Measurements from ENCODE around the gene IL6R. TPM values are rescaled to one million over a fixed set of nuclear protein-coding genes. Genes with fewer than 3 reads are reported as not detected.
"Not testable (repeated sequence)": the region's sequence is repeated elsewhere in the genome, so short reads cannot be mapped to it uniquely, and the experiment has no call there.

Gene IL6R
- polyA plus RNA-seq, 4 donors = 6.5 to 8.1 (median 6.7) TPM

- DNase-seq (ENCODE audit: low read depth in 4 of 4, low spot score in 3 of 4) = no peak
These were observed 66.2 kb downstream of the IL6R start for GRCh38 chr1:154471304-154471703.

- DNase-seq (ENCODE audit: low read depth in 4 of 4, low spot score in 3 of 4) = no peak
These were observed 69.7 kb downstream of the IL6R start for GRCh38 chr1:154474802-154475201.

DNA sequence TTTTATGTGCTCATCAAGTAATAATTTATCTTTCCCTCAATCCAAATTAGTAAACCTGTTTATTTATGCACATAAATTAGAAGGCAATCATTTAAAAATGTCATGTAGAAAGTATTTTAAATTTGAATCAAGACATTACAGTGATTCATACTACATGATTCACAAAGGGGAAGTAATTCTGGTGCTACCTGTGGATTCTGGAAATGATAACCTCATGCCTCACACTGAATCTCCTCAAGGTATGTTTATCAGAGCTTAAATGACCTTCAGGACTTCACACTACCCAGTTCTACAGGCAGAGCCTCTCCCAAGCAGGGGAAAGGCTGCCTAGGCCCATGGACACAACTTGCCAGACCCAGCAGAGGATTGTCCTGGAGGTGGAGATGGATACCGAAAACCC, 71.6 kb downstream of the IL6R start:
- DNase-seq (ENCODE audit: low read depth in 4 of 4, low spot score in 3 of 4) = no peak

- DNase-seq (ENCODE audit: low read depth in 4 of 4, low spot score in 3 of 4) = no peak
These were observed 72.9 kb downstream of the IL6R start for GRCh38 chr1:154478013-154478412.

DNA sequence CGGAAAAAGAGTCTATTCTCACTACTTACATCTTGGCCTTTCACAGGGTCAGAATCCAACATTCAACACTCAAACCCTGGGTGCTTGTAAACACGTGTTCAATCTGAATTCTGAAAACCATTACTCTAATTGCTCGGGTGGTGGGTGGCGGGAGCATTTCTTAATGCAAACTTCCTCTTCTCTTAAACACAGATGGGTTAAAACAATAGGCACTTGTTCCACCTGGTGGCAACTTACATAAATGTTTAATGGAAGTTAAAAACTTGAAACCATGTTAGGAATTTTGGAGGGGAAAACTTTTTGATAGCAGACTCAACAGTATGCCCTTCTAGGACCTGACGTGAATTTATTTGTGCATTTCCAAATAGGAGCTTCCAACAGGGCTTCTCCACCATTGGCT, 73.5 kb downstream of the IL6R start:
- DNase-seq (ENCODE audit: low read depth in 4 of 4, low spot score in 3 of 4) = no peak

DNA sequence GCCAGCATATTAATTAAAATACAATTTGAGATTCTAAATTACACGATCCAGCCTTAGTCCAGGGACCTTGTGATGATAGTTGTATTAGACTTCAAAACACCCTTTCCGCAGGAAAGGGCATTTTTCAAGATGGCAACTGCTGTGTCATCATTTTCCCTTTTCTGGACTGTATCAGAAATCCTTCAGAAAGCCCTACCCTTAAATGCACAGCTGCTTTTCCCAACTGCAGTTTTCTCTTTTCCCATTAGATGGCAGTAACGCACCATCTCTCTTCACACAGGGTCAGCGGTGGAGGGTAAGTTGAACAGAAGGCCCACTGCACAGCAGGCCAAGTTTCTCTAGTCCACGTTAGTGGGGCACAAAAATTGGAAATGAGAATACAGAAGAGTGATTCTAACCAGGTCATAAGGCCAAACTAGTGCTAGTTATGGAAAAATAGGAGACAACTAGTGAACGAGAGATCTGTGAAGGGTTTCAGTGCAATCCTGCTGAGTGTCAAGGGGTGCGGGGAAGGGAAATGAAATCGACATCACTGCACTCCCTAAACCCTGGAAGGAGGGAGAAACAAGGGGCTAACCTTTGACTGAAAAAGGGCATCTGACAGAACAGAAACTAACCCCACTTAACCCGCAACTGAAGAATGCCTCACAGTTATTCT, 74.8 kb downstream of the IL6R start:
- peak; percentile 74 to 83 (median 81) for DNase-seq (ENCODE audit: low read depth in 4 of 4, low spot score in 3 of 4)

- DNase-seq (ENCODE audit: low read depth in 4 of 4, low spot score in 3 of 4) = no peak
These were observed 75.9 kb downstream of the IL6R start for GRCh38 chr1:154481053-154481452.

GRCh38 chr1:154483941-154484803, 79.0 kb downstream of the IL6R start:
- no peak for DNase-seq (ENCODE audit: low read depth in 4 of 4, low spot score in 3 of 4)

DNA sequence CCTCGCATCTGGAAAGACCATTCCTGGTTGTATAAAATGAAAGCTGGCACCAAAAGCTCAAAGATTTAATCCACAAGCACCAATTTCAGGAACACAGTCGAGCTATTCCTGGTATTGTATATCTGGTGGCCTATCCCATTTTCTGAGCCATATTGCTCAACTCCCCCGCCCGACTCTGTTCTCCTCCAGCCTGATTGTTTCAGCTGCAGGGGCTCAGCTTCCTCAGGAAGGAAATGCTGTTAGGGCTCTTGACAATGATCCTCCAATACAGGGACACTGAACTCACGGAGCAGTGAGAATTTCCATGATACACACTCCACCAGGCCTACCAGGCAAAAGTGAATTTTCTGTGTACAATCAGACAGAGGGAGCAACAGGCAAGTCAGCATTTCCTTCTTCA, 80.0 kb downstream of the IL6R start:
- DNase-seq (ENCODE audit: low read depth in 4 of 4, low spot score in 3 of 4) = no peak

GRCh38 chr1:154485910-154486496, 80.9 kb downstream of the IL6R start:
- no peak for DNase-seq (ENCODE audit: low read depth in 4 of 4, low spot score in 3 of 4)

DNA sequence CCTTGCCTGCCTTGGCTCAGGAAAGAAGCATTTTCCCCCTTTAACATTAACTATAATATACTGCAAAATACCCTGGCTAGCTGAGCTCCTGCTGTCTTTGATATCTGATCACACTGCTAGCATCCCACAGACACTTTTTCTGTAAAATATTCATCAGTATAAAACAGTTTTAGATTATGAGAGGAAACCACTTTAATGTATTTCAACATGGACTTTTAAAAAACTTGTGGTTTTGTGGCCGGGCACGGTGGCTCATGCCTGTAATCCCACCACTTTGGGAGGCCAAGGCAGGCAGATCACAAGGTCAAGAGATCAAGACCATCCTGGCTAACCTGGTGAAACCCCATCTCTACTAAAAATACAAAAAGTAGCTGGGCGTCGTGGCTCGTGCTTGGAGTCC, 81.6 kb downstream of the IL6R start:
- not testable (repeated sequence) for DNase-seq (ENCODE audit: low read depth in 4 of 4, low spot score in 3 of 4)

DNA sequence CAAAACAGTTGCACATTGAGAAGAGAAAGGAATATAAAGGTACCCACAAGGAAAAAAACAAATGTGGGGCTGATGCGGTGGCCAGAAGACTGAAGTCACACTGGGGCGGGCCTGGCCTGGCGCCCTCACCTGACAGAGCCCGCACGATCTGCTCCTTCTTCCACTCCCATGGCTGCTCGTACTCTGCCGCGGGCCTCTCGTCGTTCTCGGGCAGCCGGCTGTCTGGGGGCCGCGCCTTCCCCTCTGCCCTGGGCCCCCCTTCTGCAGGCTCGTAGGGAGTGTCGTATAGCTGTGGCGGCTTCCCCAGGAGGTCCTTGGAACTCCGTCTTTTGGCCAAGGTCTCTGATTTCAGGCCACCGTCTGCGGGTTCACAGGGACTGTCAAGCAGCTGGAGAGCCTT, 83.8 kb downstream of the IL6R start:
- no peak for DNase-seq (ENCODE audit: low read depth in 4 of 4, low spot score in 3 of 4)

- no peak for DNase-seq (ENCODE audit: low read depth in 4 of 4, low spot score in 3 of 4)
These were observed 84.6 kb downstream of the IL6R start for GRCh38 chr1:154489695-154490274.

GRCh38 chr1:154490317-154490716, 85.2 kb downstream of the IL6R start:
- DNase-seq (ENCODE audit: low read depth in 4 of 4, low spot score in 3 of 4) = no peak

DNA sequence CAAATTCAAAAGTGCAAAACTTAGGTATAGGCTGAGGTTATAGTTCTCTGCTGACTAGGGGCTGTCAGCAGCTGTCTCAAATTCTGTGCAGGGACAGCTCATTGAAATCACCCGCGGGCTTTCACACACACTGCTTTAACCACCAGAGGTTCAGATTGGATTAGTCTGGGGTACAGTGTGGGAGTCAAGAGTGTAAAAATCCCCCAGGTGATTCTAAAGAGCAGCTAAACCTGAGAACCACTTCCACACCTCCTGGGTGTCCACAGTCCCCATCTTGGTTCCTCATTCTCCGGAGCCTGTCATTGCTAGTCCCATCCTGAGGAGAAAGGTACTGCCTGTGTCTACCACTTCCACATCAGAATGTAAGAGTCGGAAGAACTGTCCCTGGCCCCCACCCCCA, 87.0 kb downstream of the IL6R start:
- DNase-seq (ENCODE audit: low read depth in 4 of 4, low spot score in 3 of 4) = no peak

- DNase-seq (ENCODE audit: low read depth in 4 of 4, low spot score in 3 of 4) = no peak
These were observed 88.1 kb downstream of the IL6R start for GRCh38 chr1:154493276-154493675.

- no peak for DNase-seq (ENCODE audit: low read depth in 4 of 4, low spot score in 3 of 4)
These were observed 90.5 kb downstream of the IL6R start for GRCh38 chr1:154495496-154496273.

- no peak for DNase-seq (ENCODE audit: low read depth in 4 of 4, low spot score in 3 of 4)
These were observed 91.2 kb downstream of the IL6R start for GRCh38 chr1:154496383-154496782.

DNA sequence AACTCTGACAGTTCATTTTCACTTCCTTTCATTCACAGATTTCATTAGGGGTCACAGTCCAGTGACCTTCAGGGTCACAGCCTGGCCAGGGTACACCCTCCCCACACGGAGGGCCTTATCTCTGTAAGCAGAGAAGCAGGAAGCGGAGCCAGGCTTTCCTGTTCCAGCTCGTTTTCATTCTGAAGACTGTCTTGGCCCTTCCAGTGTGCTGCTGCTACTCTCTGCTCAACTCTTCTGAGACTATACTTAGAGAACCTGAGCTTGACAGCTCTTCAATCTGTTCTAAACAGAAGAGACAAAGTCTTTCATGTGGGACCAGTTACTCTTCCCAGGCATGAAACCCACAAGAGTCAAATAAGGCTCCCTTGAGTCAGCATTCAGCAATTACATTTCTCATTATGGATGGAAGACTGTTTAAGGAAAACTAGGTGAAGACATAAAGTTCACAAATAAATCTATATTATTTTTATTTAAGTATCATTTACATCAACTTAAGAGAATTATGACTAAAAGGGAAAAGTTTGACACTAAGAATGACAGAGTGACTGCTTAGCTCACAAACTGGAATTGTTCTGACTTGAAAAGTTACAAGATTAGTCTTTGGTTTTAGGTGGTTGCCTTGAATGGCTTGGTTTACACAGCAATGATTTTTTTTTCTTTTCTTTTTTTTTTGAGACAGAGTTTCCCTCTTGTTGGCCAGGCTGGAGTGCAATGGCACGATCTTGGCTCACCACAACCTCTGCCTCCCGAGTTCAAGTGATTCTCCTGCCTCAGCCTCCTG, 92.1 kb downstream of the IL6R start:
- DNase-seq (ENCODE audit: low read depth in 4 of 4, low spot score in 3 of 4) = no peak

DNA sequence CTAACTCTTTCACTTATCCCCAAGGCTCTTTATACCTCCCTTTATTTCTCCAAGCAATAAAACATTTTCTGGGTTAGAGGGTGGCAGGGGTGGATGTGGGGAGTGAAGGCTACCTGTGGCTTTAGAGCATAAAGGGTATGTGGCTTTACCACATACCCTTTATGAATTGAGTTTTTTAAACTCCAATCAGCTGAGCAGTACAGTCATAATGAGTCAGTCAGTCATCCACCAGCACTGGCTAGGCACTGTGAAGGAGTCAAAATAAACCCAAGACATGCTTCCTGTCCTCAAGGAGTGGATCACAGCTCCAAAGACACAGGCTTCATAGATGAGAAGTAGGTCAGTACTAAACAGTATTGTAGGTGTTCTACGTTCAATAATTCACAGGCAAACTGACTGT, 94.3 kb downstream of the IL6R start:
- no peak for DNase-seq (ENCODE audit: low read depth in 4 of 4, low spot score in 3 of 4)
